Mesendoderm (in vitro differentiated cells): ENCODE results near the gene RAB1B.

Experiments used
- DNase-seq: peaks from one replicate; pipeline ENCODE4 v3.0.0; 2013
- H2AK5ac ChIP-seq: 2 replicates; pipeline ENCODE4 v1.6.1; 2013; ENCODE audit warnings: low read length, inconsistent platforms
- H2BK120ac ChIP-seq: 2 replicates; pipeline ENCODE4 v1.6.1; 2013; ENCODE audit warnings: low read depth, mild to moderate bottlenecking, low read length, moderate library complexity, mixed read lengths
- H2BK15ac ChIP-seq: replicated peaks from 2 replicates; pipeline ENCODE4 v1.6.1; 2013; ENCODE audit warnings: low read depth, mild to moderate bottlenecking, moderate library complexity
- H2BK5ac ChIP-seq: 2 replicates; pipeline ENCODE4 v1.6.1; 2013; ENCODE audit warnings: low read length, inconsistent platforms
- H3K18ac ChIP-seq: 2 replicates; pipeline ENCODE4 v1.6.1; 2013; ENCODE audit warnings: mild to moderate bottlenecking, low read length, mixed read lengths
- H3K23ac ChIP-seq: one replicate; pipeline ENCODE4 v1.6.1; 2013; ENCODE audit warnings: low read length
- H3K27ac ChIP-seq: 2 replicates; pipeline ENCODE4 v1.5.1; 2013; ENCODE audit warnings: low read depth, mild to moderate bottlenecking, inconsistent platforms, low read length, moderate library complexity
- H3K27me3 ChIP-seq: 2 replicates; pipeline ENCODE4 v1.6.1; 2013; ENCODE audit warnings: low read length, control low read depth, mild to moderate bottlenecking, inconsistent platforms; ENCODE audit not compliant: insufficient read depth, poor library complexity
- H3K36me3 ChIP-seq: 2 replicates; pipeline ENCODE4 v1.6.1; 2013; ENCODE audit warnings: low read length, inconsistent platforms; ENCODE audit not compliant: control insufficient read depth, insufficient read depth
- H3K4ac ChIP-seq: one replicate; pipeline ENCODE4 v1.6.1; 2013; ENCODE audit warnings: low read depth, mild to moderate bottlenecking, low read length, moderate library complexity
- H3K4me1 ChIP-seq: 2 replicates; pipeline ENCODE4 v1.6.1; 2013; ENCODE audit warnings: low read depth, low read length, inconsistent platforms; ENCODE audit not compliant: control insufficient read depth
- H3K4me2 ChIP-seq: 2 replicates; pipeline ENCODE4 v1.6.1; 2013; ENCODE audit warnings: low read length
- H3K4me3 ChIP-seq: 2 replicates; pipeline ENCODE4 v1.5.1; 2013; ENCODE audit warnings: mild to moderate bottlenecking, low read length
- H3K56ac ChIP-seq: one replicate; pipeline ENCODE4 v1.6.1; 2013; ENCODE audit warnings: low read length
- H3K79me1 ChIP-seq: 2 replicates; pipeline ENCODE4 v1.6.1; 2013; ENCODE audit warnings: low read length, inconsistent platforms
- H3K79me2 ChIP-seq: 2 replicates; pipeline ENCODE4 v1.6.1; 2013; ENCODE audit warnings: mild to moderate bottlenecking, low read length; ENCODE audit not compliant: control insufficient read depth, insufficient read depth
- H3K9ac ChIP-seq: 2 replicates; pipeline ENCODE4 v1.6.1; 2013; ENCODE audit warnings: low read length, inconsistent platforms
- H4K5ac ChIP-seq: one replicate; pipeline ENCODE4 v1.6.1; 2013; ENCODE audit warnings: low read length
- H4K8ac ChIP-seq: one replicate; pipeline ENCODE4 v1.6.1; 2013; ENCODE audit warnings: low read depth, mild to moderate bottlenecking, control low read depth, low read length, moderate library complexity
- WGBS: extraction: QIAGEN DNeasy Blood & Tissue Kit; methylation state at CpG from one replicate; pipeline ENCODE4 v1.1.7; 2013; ENCODE audit warnings: low lambda C conversion rate, missing lambda C conversion rate; ENCODE audit not compliant: insufficient coverage; ENCODE audit errors: extremely low coverage; 5-methylcytosine and 5-hydroxymethylcytosine counted together

Gene RAB1B

DNA sequence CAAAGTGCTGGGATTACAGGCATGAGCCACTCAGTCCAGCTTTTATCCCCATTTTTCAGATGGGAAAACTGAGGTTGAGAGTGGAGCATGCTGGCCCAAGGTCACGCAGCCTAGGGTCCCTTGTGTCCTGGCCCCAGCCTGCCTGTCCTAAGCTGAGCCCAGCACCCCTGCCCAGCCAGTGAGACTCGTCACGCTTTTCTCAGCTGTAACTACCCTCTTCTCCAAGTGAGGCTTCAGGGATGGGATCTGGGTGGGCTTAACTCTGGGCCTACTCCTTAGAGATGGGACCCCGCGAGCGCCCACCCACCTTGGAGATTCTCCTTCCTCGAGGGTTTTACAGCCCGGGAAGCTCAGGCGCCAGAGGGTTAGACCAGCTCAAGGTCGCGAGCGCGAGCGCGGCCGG lies 22.9 kb downstream of the RAB1B start:
- H3K27ac ChIP-seq = no peak overlapping the region

GRCh38 chr11:66291706-66292542 lies 23.5 kb downstream of the RAB1B start, which contains the start of gene TMEM151A:
TMEM151A (plus strand) TSS chr11:66291894; CDS start chr11:66292014, 120 bp downstream.
- no peak within 1 kb of the TSS for H4K8ac ChIP-seq
- H3K4ac ChIP-seq = no peak within 1 kb of the TSS
- no peak within 1 kb of the TSS for H3K18ac ChIP-seq
- H3K36me3 ChIP-seq = no peaks in the 10 kb centered on the region
- H3K56ac ChIP-seq = no peak within 1 kb of the TSS
- H3K9ac ChIP-seq = no peak within 1 kb of the TSS
- H2BK15ac ChIP-seq = no peak within 1 kb of the TSS
- peaks cover 6% of the 10 kb centered on the region for H3K79me2 ChIP-seq
- H3K27ac ChIP-seq = no peak within 1 kb of the TSS
- DNase-seq = no peak
- no peak within 1 kb of the TSS for H3K4me3 ChIP-seq
- H3K23ac ChIP-seq = peak within 1 kb of the TSS; percentile 24
- H2BK5ac ChIP-seq = no peak within 1 kb of the TSS
- peaks cover 15% of the 10 kb centered on the region for H3K27me3 ChIP-seq
- H4K5ac ChIP-seq = no peak within 1 kb of the TSS
- H2AK5ac ChIP-seq = no peak within 1 kb of the TSS
- peaks cover 2% of the 10 kb centered on the region for H3K4me1 ChIP-seq
- peak within 1 kb of the TSS; percentile 38 for H3K4me2 ChIP-seq
- H3K79me1 ChIP-seq = peaks cover 8% of the 10 kb centered on the region
- WGBS = no CpG with 5 or more reads among the region's 95 CpGs
- no peak within 1 kb of the TSS for H2BK120ac ChIP-seq

More for the DNA sequence above, 22.9 kb downstream of the RAB1B start:
- no peak overlapping the region for H4K8ac ChIP-seq
- peaks cover 6% of the 10 kb centered on the region for H3K79me2 ChIP-seq
- H2BK120ac ChIP-seq = no peak overlapping the region
- no peak for DNase-seq
- H3K4me2 ChIP-seq = no peak overlapping the region
- H3K56ac ChIP-seq = no peak overlapping the region
- H3K18ac ChIP-seq = no peak overlapping the region
- no peak overlapping the region for H3K9ac ChIP-seq
- H2BK15ac ChIP-seq = no peak overlapping the region
- WGBS = no CpG with 5 or more reads among the region's 16 CpGs
- H2BK5ac ChIP-seq = no peak overlapping the region
- H3K4me3 ChIP-seq = no peak overlapping the region
- H3K36me3 ChIP-seq = no peaks in the 10 kb centered on the region
- peaks cover 15% of the 10 kb centered on the region for H3K27me3 ChIP-seq
- H4K5ac ChIP-seq = no peak overlapping the region
- peaks cover 2% of the 10 kb centered on the region for H3K4me1 ChIP-seq
- peaks cover 8% of the 10 kb centered on the region for H3K79me1 ChIP-seq
- no peak overlapping the region for H2AK5ac ChIP-seq
- no peak overlapping the region for H3K23ac ChIP-seq
- no peak overlapping the region for H3K4ac ChIP-seq

- WGBS = no CpG with 5 or more reads among the region's 17 CpGs
- H3K4me2 ChIP-seq = no peak overlapping the region
- no peak overlapping the region for H2BK120ac ChIP-seq
- H4K5ac ChIP-seq = no peak overlapping the region
- H2BK5ac ChIP-seq = no peak overlapping the region
- no peak overlapping the region for H3K9ac ChIP-seq
- H3K79me1 ChIP-seq = peaks cover 6% of the 10 kb centered on the region
- no peak overlapping the region for H3K18ac ChIP-seq
- H3K36me3 ChIP-seq = no peaks in the 10 kb centered on the region
- H3K56ac ChIP-seq = no peak overlapping the region
- H3K4me1 ChIP-seq = peaks cover 5% of the 10 kb centered on the region
- DNase-seq = no peak
- H3K4ac ChIP-seq = no peak overlapping the region
- peaks cover 15% of the 10 kb centered on the region for H3K27me3 ChIP-seq
- no peak overlapping the region for H4K8ac ChIP-seq
- H3K23ac ChIP-seq = no peak overlapping the region
- H3K27ac ChIP-seq = no peak overlapping the region
- H2BK15ac ChIP-seq = no peak overlapping the region
- H3K79me2 ChIP-seq = peaks cover 6% of the 10 kb centered on the region
- no peak overlapping the region for H3K4me3 ChIP-seq
- no peak overlapping the region for H2AK5ac ChIP-seq
These were observed 24.3 kb downstream of the RAB1B start for GRCh38 chr11:66292543-66293332.

- no CpG with 5 or more reads among the region's 4 CpGs for WGBS
- Histone ChIP-seq H3K4me1 (peaks cover 4% of the 10 kb centered on the region), H3K9ac (no peak overlapping the region), H3K36me3 (no peaks in the 10 kb centered on the region), H4K5ac (no peak overlapping the region), H3K79me2 (peaks cover 2% of the 10 kb centered on the region), H3K27ac (no peak overlapping the region), H3K79me1 (peaks cover 2% of the 10 kb centered on the region), H3K4me2 (no peak overlapping the region), H2BK120ac (no peak overlapping the region), H3K27me3 (peaks cover 15% of the 10 kb centered on the region), H3K4me3 (no peak overlapping the region), H2BK15ac (no peak overlapping the region), H4K8ac (no peak overlapping the region), H3K56ac (no peak overlapping the region), H3K23ac (no peak overlapping the region), H2BK5ac (no peak overlapping the region), H3K18ac (no peak overlapping the region), H3K4ac (no peak overlapping the region), H2AK5ac (no peak overlapping the region)
- no peak for DNase-seq
These were observed 24.9 kb downstream of the RAB1B start for GRCh38 chr11:66293352-66293751.

DNA sequence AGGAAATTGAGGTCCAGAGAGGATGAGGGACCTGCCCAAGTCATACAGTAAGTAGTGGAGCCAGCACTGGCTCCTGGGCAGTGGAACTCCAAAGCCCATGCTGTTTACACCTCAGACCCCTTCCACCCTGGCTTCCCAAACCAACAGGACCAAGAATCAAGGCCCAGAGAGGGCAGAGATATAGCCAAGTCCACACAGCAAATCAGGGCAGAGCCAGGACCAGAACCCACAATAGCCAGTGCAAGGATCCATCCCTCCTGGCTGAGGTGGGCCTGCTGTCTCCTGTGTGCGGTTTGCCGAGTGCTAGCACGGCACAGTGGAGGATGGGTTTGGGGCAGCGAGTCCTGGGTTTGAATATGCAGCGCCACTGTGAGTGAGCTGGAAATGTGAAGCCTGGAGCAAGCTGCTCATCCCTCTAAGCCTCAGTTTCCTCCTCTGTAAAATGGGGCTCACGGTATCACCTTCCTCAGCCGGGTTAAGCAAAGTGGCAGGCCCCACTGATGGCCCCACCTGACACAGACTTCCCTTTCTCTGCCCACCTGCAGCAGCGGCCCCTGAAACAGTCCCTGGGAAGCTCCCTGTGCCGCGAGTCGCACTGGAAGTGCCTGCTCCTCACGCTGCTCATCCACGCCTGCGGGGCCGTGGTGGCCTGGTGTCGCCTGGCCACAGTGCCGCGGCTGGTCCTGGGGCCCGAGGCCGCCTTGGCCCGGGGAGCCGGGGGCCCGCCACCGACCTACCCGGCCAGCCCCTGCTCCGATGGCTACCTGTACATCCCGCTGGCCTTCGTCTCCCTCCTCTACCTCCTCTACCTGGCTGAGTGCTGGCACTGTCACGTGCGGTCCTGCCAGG lies 25.6 kb downstream of the RAB1B start:
- Histone ChIP-seq H4K8ac (no peak overlapping the region), H4K5ac (no peak overlapping the region), H3K4me2 (no peak overlapping the region), H3K56ac (no peak overlapping the region), H3K4ac (no peak overlapping the region), H3K27ac (no peak overlapping the region), H3K23ac (no peak overlapping the region), H3K4me3 (no peak overlapping the region), H2AK5ac (no peak overlapping the region), H3K18ac (no peak overlapping the region), H2BK5ac (no peak overlapping the region), H3K79me2 (no peaks in the 10 kb centered on the region), H3K4me1 (peaks cover 4% of the 10 kb centered on the region), H2BK15ac (no peak overlapping the region), H3K27me3 (peaks cover 15% of the 10 kb centered on the region), H3K9ac (no peak overlapping the region), H3K79me1 (no peaks in the 10 kb centered on the region), H3K36me3 (no peaks in the 10 kb centered on the region), H2BK120ac (no peak overlapping the region)
- DNase-seq = no peak
- no CpG with 5 or more reads among the region's 30 CpGs for WGBS
